Heart left ventricle (tissue), 13 donors: ENCODE measurements around the gene IRF3.

Experiments
- POLR2A ChIP-seq, 2 donors: fragments of 450-650 bp; IDR thresholded peaks; one replicate each; pipeline ENCODE4 v1.6.1; 2017; ENCODE audit warnings: antibody characterized with exemption in 2 of 2, mild to moderate bottlenecking in 2 of 2, moderate library complexity in 2 of 2
- TF ChIP-seq, protein P1 (sequence below), 12 donors: fragments of 200-600 bp; sonication (generic) in 4 of 12; IDR thresholded peaks; one replicate each; pipeline versions ENCODE4 v1.5.0 to v1.8.0; 2018 to 2022; ENCODE audit warnings: antibody characterized with exemption in 12 of 12, mild to moderate bottlenecking in 5 of 12
- donor health status: ischemic (EF 13 %, LVEDD 7.1; RV severe dilation, severe dysfunction).
- donor health status: DM: no; HTN: yes; CAD: no.
- donor health status: DM: no; HTN: no; CAD: no.
- donor health status: ischemic (EF 25% LVEDD 6.9; RV normal size, moderate dysfunction).
- donor health status: ischemic (EF 25% LVEDD 5.7; RV mildly dilated, moderate dysfunction).
- donor health status: ischemic (EF 35%, LVEDD 5.7; RV mildly dilated, moderate dysfunction).
- donor health status: nonischemic (EF 11% LVEDD 7.7; RV severe dilation, severe dysfunction).
- donor health status: DM: yes; HTN: yes; CAD: no.
- donor health status: PGD.
- donor health status: ischemic (EF 29% LVEDD 5.4; RV normal size, mild dysfunction).
- donor health status: nonischemic (EF 23%, LVEDD 6.1; RV moderate dilation, normal function).

DNA sequence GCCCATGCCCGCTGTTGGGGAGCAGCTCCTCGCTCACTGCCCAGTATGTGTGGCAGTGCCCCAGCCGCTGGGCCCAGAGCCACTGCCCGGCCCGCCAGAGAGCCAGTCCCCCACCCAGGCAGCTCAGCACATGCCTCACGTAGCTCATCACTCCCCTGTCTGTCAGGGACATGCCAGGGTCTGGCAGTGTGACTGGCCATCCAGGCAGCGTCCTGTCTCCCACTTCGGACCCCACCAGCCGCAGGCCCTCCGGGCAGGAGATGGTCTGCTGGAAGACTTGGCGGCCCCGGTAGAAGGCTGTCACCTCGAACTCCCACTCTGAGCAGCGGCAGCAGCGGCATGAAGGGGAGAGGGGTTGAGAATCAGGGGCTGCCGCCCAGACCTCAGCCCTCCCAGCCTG lies 3.6 kb downstream of the IRF3 start:
- TF ChIP-seq, protein P1, sequence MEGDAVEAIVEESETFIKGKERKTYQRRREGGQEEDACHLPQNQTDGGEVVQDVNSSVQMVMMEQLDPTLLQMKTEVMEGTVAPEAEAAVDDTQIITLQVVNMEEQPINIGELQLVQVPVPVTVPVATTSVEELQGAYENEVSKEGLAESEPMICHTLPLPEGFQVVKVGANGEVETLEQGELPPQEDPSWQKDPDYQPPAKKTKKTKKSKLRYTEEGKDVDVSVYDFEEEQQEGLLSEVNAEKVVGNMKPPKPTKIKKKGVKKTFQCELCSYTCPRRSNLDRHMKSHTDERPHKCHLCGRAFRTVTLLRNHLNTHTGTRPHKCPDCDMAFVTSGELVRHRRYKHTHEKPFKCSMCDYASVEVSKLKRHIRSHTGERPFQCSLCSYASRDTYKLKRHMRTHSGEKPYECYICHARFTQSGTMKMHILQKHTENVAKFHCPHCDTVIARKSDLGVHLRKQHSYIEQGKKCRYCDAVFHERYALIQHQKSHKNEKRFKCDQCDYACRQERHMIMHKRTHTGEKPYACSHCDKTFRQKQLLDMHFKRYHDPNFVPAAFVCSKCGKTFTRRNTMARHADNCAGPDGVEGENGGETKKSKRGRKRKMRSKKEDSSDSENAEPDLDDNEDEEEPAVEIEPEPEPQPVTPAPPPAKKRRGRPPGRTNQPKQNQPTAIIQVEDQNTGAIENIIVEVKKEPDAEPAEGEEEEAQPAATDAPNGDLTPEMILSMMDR (IDR thresholded peaks at IDR 0.05) = no peak
- TF ChIP-seq POLR2A (IDR thresholded peaks at IDR 0.05) = no peak
